Caki2 (cell line): Measurements from ENCODE around the gene MIEF1. TPM values are rescaled to one million over a fixed set of nuclear protein-coding genes. Genes with fewer than 3 reads are reported as not detected.
"Not testable (repeated sequence)": the region's sequence is repeated elsewhere in the genome, so short reads cannot be mapped to it uniquely, and the experiment has no call there.

Experiments
- DNase-seq: peaks from one replicate; pipeline ENCODE4 v3.0.0-alpha.2; 2015; ENCODE audit warnings: low read depth
- in situ Hi-C: cut with HindIII; loops from 2 replicates; pipeline ENCODE4 v1.10.0; 2016; ENCODE audit warnings: low sequenced_read_pairs, low pct_unique_long_range_greater_than_20kb, mixed read lengths
- total RNA-seq: library from RNA; depleted of rRNA; stranded (reverse); fragments of >200 nt; shearing (Covaris generic); gene quantifications from 2 replicates; pipeline ENCODE4 v1.2.3, GENCODE V29; 2014; ENCODE audit warnings: low replicate concordance

Gene MIEF1
- total RNA-seq, 1 experiment from 2014 or later: 31.9 TPM

GRCh38 chr22:39502789-39503409 is 809 bp downstream of the MIEF1 start:
- in situ Hi-C loops: no loop called here
- DNase-seq: no peak

GRCh38 chr22:39503630-39504029 is 1.5 kb downstream of the MIEF1 start:
- in situ Hi-C loops: no loop called here
- DNase-seq: no peak

- in situ Hi-C loops: no loop called here
Observed at GRCh38 chr22:39504071-39504470, 2.0 kb downstream of the MIEF1 start.

GRCh38 chr22:39507021-39507420 is 4.9 kb downstream of the MIEF1 start:
- DNase-seq, in situ Hi-C loops: not testable (repeated sequence)

More at GRCh38 chr22:39504071-39504470, 2.0 kb downstream of the MIEF1 start:
- no peak for DNase-seq

- in situ Hi-C loops: no loop called here
- no peak for DNase-seq
Observed at GRCh38 chr22:39508393-39508792, 6.3 kb downstream of the MIEF1 start.

GRCh38 chr22:39510529-39511149 is 8.5 kb downstream of the MIEF1 start:
- no peak for DNase-seq
- in situ Hi-C loops: no loop called here

- in situ Hi-C loops: no loop called here
Observed at GRCh38 chr22:39511226-39511625, 9.1 kb downstream of the MIEF1 start.

GRCh38 chr22:39512026-39512425 is 9.9 kb downstream of the MIEF1 start:
- DNase-seq: no peak
- in situ Hi-C loops: no loop called here

More at GRCh38 chr22:39511226-39511625, 9.1 kb downstream of the MIEF1 start:
- no peak for DNase-seq

GRCh38 chr22:39513791-39514190 is 11.7 kb downstream of the MIEF1 start:
- in situ Hi-C loops: no loop called here
- DNase-seq: no peak

- DNase-seq: peak; percentile 42
- in situ Hi-C loops: no loop called here
Observed at GRCh38 chr22:39514373-39514973, 12.4 kb downstream of the MIEF1 start.

GRCh38 chr22:39515266-39516050 is 13.4 kb downstream of the MIEF1 start:
- in situ Hi-C loops: no loop called here

GRCh38 chr22:39517470-39517869 is 15.4 kb downstream of the MIEF1 start:
- DNase-seq: no peak
- in situ Hi-C loops: no loop called here

More at GRCh38 chr22:39515266-39516050, 13.4 kb downstream of the MIEF1 start:
- no peak for DNase-seq

- in situ Hi-C loops: no loop called here
- no peak for DNase-seq
Observed at GRCh38 chr22:39518144-39518786, 16.2 kb downstream of the MIEF1 start.

- DNase-seq: no peak
- in situ Hi-C loops: no loop called here
Observed at GRCh38 chr22:39518996-39519680, 17.0 kb downstream of the MIEF1 start.

- in situ Hi-C loops: no loop called here
- peak; percentile 99 for DNase-seq
Observed at GRCh38 chr22:39519681-39520225, 17.7 kb downstream of the MIEF1 start.

GRCh38 chr22:39520226-39521105 is 18.4 kb downstream of the MIEF1 start, which contains the start of gene ATF4:
Gene ATF4 (plus strand): TSS chr22:39520562. CDS start chr22:39521446, 884 bp downstream.
- DNase-seq: peak; percentile 83
- in situ Hi-C loops: no loop called here
